ENCODE data around the gene CHPF2.

The CHPF2 gene

GRCh38 chr7:151272877-151273276 lies 40.6 kb downstream of the CHPF2 start:
- DNase-seq (ENCODE audit: low spot score in 2 of 2): no peak
- no peak overlapping the region for H3K4me3 Mint-ChIP-seq
- no peaks in the 10 kb centered on the region for H3K27me3 Mint-ChIP-seq
- H3K27ac Mint-ChIP-seq (ENCODE audit: low read depth): no peak overlapping the region
- peaks cover 40% of the 10 kb centered on the region for H3K4me1 Mint-ChIP-seq
- no peaks in the 10 kb centered on the region for H3K9me3 Mint-ChIP-seq
- ATAC-seq (replicated peaks; ENCODE audit: extremely low read depth, poor library complexity, severe bottlenecking): no peak
- H3K36me3 Mint-ChIP-seq (ENCODE audit: insufficient read depth): peaks cover 8% of the 10 kb centered on the region

- H3K27me3 Mint-ChIP-seq: peaks cover 1% of the 10 kb centered on the region
- no peak overlapping the region for H3K4me3 Mint-ChIP-seq
- H3K4me1 Mint-ChIP-seq: peaks cover 40% of the 10 kb centered on the region
Observed at GRCh38 chr7:151273651-151274390, 41.5 kb downstream of the CHPF2 start.

GRCh38 chr7:151274396-151274795 lies 42.1 kb downstream of the CHPF2 start:
- no peak overlapping the region for H3K27ac Mint-ChIP-seq (ENCODE audit: low read depth)
- H3K36me3 Mint-ChIP-seq (ENCODE audit: insufficient read depth): peaks cover 8% of the 10 kb centered on the region
- ATAC-seq (replicated peaks; ENCODE audit: extremely low read depth, poor library complexity, severe bottlenecking): no peak
- H3K9me3 Mint-ChIP-seq: no peaks in the 10 kb centered on the region
- DNase-seq (ENCODE audit: low spot score in 2 of 2): no peak
- H3K4me1 Mint-ChIP-seq: peaks cover 40% of the 10 kb centered on the region
- peaks cover 7% of the 10 kb centered on the region for H3K27me3 Mint-ChIP-seq
- no peak overlapping the region for H3K4me3 Mint-ChIP-seq

More at GRCh38 chr7:151273651-151274390, 41.5 kb downstream of the CHPF2 start:
- ATAC-seq (replicated peaks; ENCODE audit: extremely low read depth, poor library complexity, severe bottlenecking): no peak
- no peak overlapping the region for H3K27ac Mint-ChIP-seq (ENCODE audit: low read depth)
- DNase-seq (ENCODE audit: low spot score in 2 of 2): no peak
- H3K36me3 Mint-ChIP-seq (ENCODE audit: insufficient read depth): peaks cover 8% of the 10 kb centered on the region
- H3K9me3 Mint-ChIP-seq: no peaks in the 10 kb centered on the region

GRCh38 chr7:151274936-151275812 lies 42.9 kb downstream of the CHPF2 start:
- DNase-seq (ENCODE audit: low spot score in 2 of 2) (no peak), ATAC-seq (replicated peaks; ENCODE audit: extremely low read depth, poor library complexity, severe bottlenecking) (no peak)
- peaks cover 15% of the 10 kb centered on the region for H3K27me3 Mint-ChIP-seq
- no peaks in the 10 kb centered on the region for H3K9me3 Mint-ChIP-seq
- H3K4me1 Mint-ChIP-seq: peaks cover 40% of the 10 kb centered on the region
- H3K27ac Mint-ChIP-seq (ENCODE audit: low read depth): no peak overlapping the region
- H3K36me3 Mint-ChIP-seq (ENCODE audit: insufficient read depth): peaks cover 7% of the 10 kb centered on the region
- H3K4me3 Mint-ChIP-seq: peak overlapping the region; percentile 75

- peak overlapping the region; percentile 60 for H3K27ac Mint-ChIP-seq (ENCODE audit: low read depth)
- peak in 1 of 2 donors; percentile 24 for DNase-seq (ENCODE audit: low spot score in 2 of 2)
Observed at GRCh38 chr7:151275813-151276577, 43.7 kb downstream of the CHPF2 start.

GRCh38 chr7:151276666-151277590 lies 44.6 kb downstream of the CHPF2 start:
- peaks cover 39% of the 10 kb centered on the region for H3K4me1 Mint-ChIP-seq
- H3K4me3 Mint-ChIP-seq: peak overlapping the region; percentile 75
- H3K9me3 Mint-ChIP-seq: no peaks in the 10 kb centered on the region
- peaks cover 7% of the 10 kb centered on the region for H3K36me3 Mint-ChIP-seq (ENCODE audit: insufficient read depth)
- H3K27ac Mint-ChIP-seq (ENCODE audit: low read depth): peak overlapping the region; percentile 60
- DNase-seq (ENCODE audit: low spot score in 2 of 2) (peak; percentile 23 to 30), ATAC-seq (replicated peaks; ENCODE audit: extremely low read depth, poor library complexity, severe bottlenecking) (peak; percentile 75)
- peaks cover 32% of the 10 kb centered on the region for H3K27me3 Mint-ChIP-seq

More at GRCh38 chr7:151275813-151276577, 43.7 kb downstream of the CHPF2 start:
- H3K4me1 Mint-ChIP-seq: peaks cover 40% of the 10 kb centered on the region
- H3K9me3 Mint-ChIP-seq: no peaks in the 10 kb centered on the region
- peak overlapping the region; percentile 75 for H3K4me3 Mint-ChIP-seq
- H3K36me3 Mint-ChIP-seq (ENCODE audit: insufficient read depth): peaks cover 7% of the 10 kb centered on the region
- peaks cover 23% of the 10 kb centered on the region for H3K27me3 Mint-ChIP-seq
- ATAC-seq (replicated peaks; ENCODE audit: extremely low read depth, poor library complexity, severe bottlenecking): peak; percentile 44

GRCh38 chr7:151277631-151278030 lies 45.3 kb downstream of the CHPF2 start:
- Mint-ChIP-seq H3K27me3 (peaks cover 39% of the 10 kb centered on the region), H3K27ac (ENCODE audit: low read depth) (peak overlapping the region; percentile 33), H3K4me1 (peaks cover 32% of the 10 kb centered on the region), H3K4me3 (peak overlapping the region; percentile 75), H3K36me3 (ENCODE audit: insufficient read depth) (peaks cover 5% of the 10 kb centered on the region), H3K9me3 (no peaks in the 10 kb centered on the region)
- DNase-seq (ENCODE audit: low spot score in 2 of 2) (no peak), ATAC-seq (replicated peaks; ENCODE audit: extremely low read depth, poor library complexity, severe bottlenecking) (no peak)

- Mint-ChIP-seq H3K27me3 (peaks cover 52% of the 10 kb centered on the region), H3K36me3 (ENCODE audit: insufficient read depth) (peaks cover 5% of the 10 kb centered on the region), H3K4me1 (peaks cover 27% of the 10 kb centered on the region), H3K4me3 (no peak overlapping the region), H3K9me3 (no peaks in the 10 kb centered on the region), H3K27ac (ENCODE audit: low read depth) (no peak overlapping the region)
- ATAC-seq (replicated peaks; ENCODE audit: extremely low read depth, poor library complexity, severe bottlenecking): no peak
- no peak for DNase-seq (ENCODE audit: low spot score in 2 of 2)
Observed at GRCh38 chr7:151278949-151279348, 46.7 kb downstream of the CHPF2 start.

- Mint-ChIP-seq H3K4me3 (no peak overlapping the region), H3K36me3 (ENCODE audit: insufficient read depth) (peaks cover 3% of the 10 kb centered on the region), H3K4me1 (peaks cover 21% of the 10 kb centered on the region), H3K9me3 (no peaks in the 10 kb centered on the region), H3K27ac (ENCODE audit: low read depth) (no peak overlapping the region), H3K27me3 (peaks cover 54% of the 10 kb centered on the region)
- DNase-seq (ENCODE audit: low spot score in 2 of 2): no peak
- no peak for ATAC-seq (replicated peaks; ENCODE audit: extremely low read depth, poor library complexity, severe bottlenecking)
Observed at GRCh38 chr7:151279868-151280267, 47.6 kb downstream of the CHPF2 start.

- Mint-ChIP-seq H3K4me1 (peaks cover 16% of the 10 kb centered on the region), H3K27me3 (peaks cover 54% of the 10 kb centered on the region), H3K36me3 (ENCODE audit: insufficient read depth) (peaks cover 3% of the 10 kb centered on the region)
Observed at GRCh38 chr7:151280388-151281019, 48.2 kb downstream of the CHPF2 start.

GRCh38 chr7:151281686-151282085 lies 49.4 kb downstream of the CHPF2 start:
- Mint-ChIP-seq H3K4me1 (peaks cover 6% of the 10 kb centered on the region), H3K4me3 (no peak overlapping the region), H3K27ac (ENCODE audit: low read depth) (no peak overlapping the region), H3K27me3 (peaks cover 54% of the 10 kb centered on the region), H3K9me3 (no peaks in the 10 kb centered on the region), H3K36me3 (ENCODE audit: insufficient read depth) (peaks cover 3% of the 10 kb centered on the region)
- ATAC-seq (replicated peaks; ENCODE audit: extremely low read depth, poor library complexity, severe bottlenecking) (no peak), DNase-seq (ENCODE audit: low spot score in 2 of 2) (no peak)

More at GRCh38 chr7:151280388-151281019, 48.2 kb downstream of the CHPF2 start:
- Mint-ChIP-seq H3K9me3 (no peaks in the 10 kb centered on the region), H3K4me3 (no peak overlapping the region), H3K27ac (ENCODE audit: low read depth) (no peak overlapping the region)
- ATAC-seq (replicated peaks; ENCODE audit: extremely low read depth, poor library complexity, severe bottlenecking) (no peak), DNase-seq (ENCODE audit: low spot score in 2 of 2) (no peak)
